Omental fat pad (tissue), 4 donors: ENCODE measurements around the gene ASXL3. TPM values are rescaled to one million over a fixed set of nuclear protein-coding genes. Genes with fewer than 3 reads are reported as not detected.

Source experiments
- ATAC-seq: fragments of 150-250 bp; one replicate; pipeline ENCODE4 v1.9.1; 2016; ENCODE audit warnings: mild to moderate bottlenecking, moderate library complexity; ENCODE audit not compliant: low FRiP score
- DNase-seq: peaks from one replicate; pipeline ENCODE4 v3.0.0-alpha.2; 2019; ENCODE audit warnings: low spot score
- CTCF ChIP-seq, 3 donors: fragments of 450-650 bp; IDR thresholded peaks; one replicate each; pipeline ENCODE4 v1.5.1; 2016 to 2017; ENCODE audit warnings: antibody characterized with exemption in 3 of 3, mild to moderate bottlenecking in 3 of 3, moderate library complexity in 2 of 3
- total RNA-seq, 4 donors: library from RNA; depleted of rRNA; stranded (reverse); fragments of >200 nt; gene quantifications; one replicate each; pipeline ENCODE4 v1.1.0, GENCODE V29; 2016

Gene ASXL3
- total RNA-seq, 4 donors from 2014 or later, result 0.36 to 5.4 (median 0.70) TPM

GRCh38 chr18:33710269-33710668 lies 132.2 kb downstream of the ASXL3 start:
- ATAC-seq (no peak), DNase-seq (no peak)
- TF ChIP-seq CTCF (IDR thresholded peaks at IDR 0.05), result no peak

GRCh38 chr18:33711514-33711913 lies 133.5 kb downstream of the ASXL3 start:
- TF ChIP-seq CTCF (IDR thresholded peaks at IDR 0.05), result no peak
- no peak for ATAC-seq
- DNase-seq, result no peak

- no peak for DNase-seq
- no peak for ATAC-seq
- no peak for TF ChIP-seq CTCF (IDR thresholded peaks at IDR 0.05)
Observed at GRCh38 chr18:33712719-33713118, 134.7 kb downstream of the ASXL3 start.

GRCh38 chr18:33716061-33716683 lies 138.2 kb downstream of the ASXL3 start:
- no peak for TF ChIP-seq CTCF (IDR thresholded peaks at IDR 0.05)
- no peak for DNase-seq
- no peak for ATAC-seq

- TF ChIP-seq CTCF (IDR thresholded peaks at IDR 0.05), result no peak
- no peak for ATAC-seq
Observed at GRCh38 chr18:33717339-33717738, 139.3 kb downstream of the ASXL3 start.

GRCh38 chr18:33720133-33720532 lies 142.1 kb downstream of the ASXL3 start:
- DNase-seq (no peak), ATAC-seq (no peak)
- TF ChIP-seq CTCF (IDR thresholded peaks at IDR 0.05), result no peak

More at GRCh38 chr18:33717339-33717738, 139.3 kb downstream of the ASXL3 start:
- no peak for DNase-seq

GRCh38 chr18:33729556-33729955 lies 151.5 kb downstream of the ASXL3 start:
- no peak for DNase-seq
- ATAC-seq, result no peak
- TF ChIP-seq CTCF (IDR thresholded peaks at IDR 0.05), result no peak
